Panc1 (cell line): ENCODE measurements around the gene PROS1. TPM values are rescaled to one million over a fixed set of nuclear protein-coding genes. Genes with fewer than 3 reads are reported as not detected.

Experiments
- ATAC-seq: fragments of 200-7000 bp; cut with Tn5 transposase; 2 replicates; pipeline ENCODE4 v1.9.1; 2020; ENCODE audit warnings: mild to moderate bottlenecking, moderate library complexity
- BruUV-seq: library from RNA; stranded (reverse); fragments of 400-500 nt; replicated peaks from 2 replicates; lab custom pipeline; 2021; lab: Mats Ljungman, UMichigan
- CTCF ChIA-PET: fragments of 300-600 bp; sonication (Branson Sonifier 250); formaldehyde crosslinking; loops from one replicate; lab custom pipeline; 2022; ENCODE audit warnings: antibody characterized with exemption; lab: Charles Lee
- POLR2A ChIA-PET: fragments of 300-600 bp; sonication (Branson Sonifier 250); formaldehyde crosslinking; loops from one replicate; lab custom pipeline; 2022; ENCODE audit warnings: antibody characterized with exemption; lab: Charles Lee
- DNase-seq: peaks from one replicate; pipeline ENCODE4 v3.0.0-alpha.2; 2010; ENCODE audit warnings: low read depth, low spot score
- H3K27ac ChIP-seq: 2 replicates; pipeline ENCODE4 v1.5.1; 2011; ENCODE audit warnings: mild to moderate bottlenecking, low read length, inconsistent platforms
- H3K27me3 ChIP-seq: fragments of 200-500 bp; sonication (Bioruptor generic); 2 replicates; pipeline ENCODE4 v1.6.0; 2014; ENCODE audit warnings: low read length, inconsistent platforms; ENCODE audit not compliant: control insufficient read depth, insufficient read depth
- H3K36me3 ChIP-seq: fragments of 200-500 bp; sonication (Bioruptor generic); 2 replicates; pipeline ENCODE4 v1.5.1; 2014; ENCODE audit warnings: inconsistent platforms, mild to moderate bottlenecking, low read length, moderate library complexity; ENCODE audit not compliant: control insufficient read depth, insufficient read depth
- H3K4me1 ChIP-seq: 2 replicates; pipeline ENCODE4 v1.5.1; 2011; ENCODE audit warnings: inconsistent platforms, mild to moderate bottlenecking, low read length, moderate library complexity; ENCODE audit not compliant: control insufficient read depth, insufficient read depth
- H3K4me3 ChIP-seq, 2 experiments: 2 replicates each; pipeline ENCODE4 v1.5.1; 2011 to 2012; ENCODE audit warnings: low read depth in 2 of 2, low read length in 2 of 2, mild to moderate bottlenecking in 2 of 2, inconsistent platforms in 1 of 2, moderate library complexity in 1 of 2
- H3K9me3 ChIP-seq: fragments of 200-500 bp; sonication (Bioruptor generic); 2 replicates; pipeline ENCODE4 v1.5.1; 2014; ENCODE audit warnings: low read depth, mild to moderate bottlenecking, inconsistent platforms, low read length, moderate library complexity; ENCODE audit not compliant: control insufficient read depth, insufficient read depth
- CTCF ChIP-seq: fragments of 450-650 bp; IDR thresholded peaks from 2 replicates; pipeline ENCODE4 v1.5.1; 2017; ENCODE audit warnings: mild to moderate bottlenecking
- POLR2AphosphoS5 ChIP-seq: IDR thresholded peaks from 2 replicates; pipeline ENCODE4 v1.6.1; 2012; ENCODE audit warnings: mild to moderate bottlenecking, low read depth, low read length, moderate library complexity
- REST ChIP-seq, 2 experiments: IDR thresholded peaks; 2 replicates each; pipeline ENCODE4 v1.6.1; 2011 to 2012; ENCODE audit warnings: low read depth in 2 of 2, control low read depth in 1 of 2, low read length in 1 of 2, mild to moderate bottlenecking in 1 of 2, moderate library complexity in 1 of 2; ENCODE audit not compliant: insufficient read depth in 1 of 2
- SIN3A ChIP-seq: IDR thresholded peaks from 2 replicates; pipeline ENCODE4 v1.6.1; 2012; ENCODE audit warnings: low read depth, mild to moderate bottlenecking, low read length, moderate library complexity, borderline replicate concordance; ENCODE audit not compliant: insufficient read depth
- TCF7L2 ChIP-seq: IDR thresholded peaks from 2 replicates; pipeline ENCODE4 v1.6.1; 2011; ENCODE audit warnings: mild to moderate bottlenecking, low read depth, low read length, inconsistent platforms
- in situ Hi-C: cut with HindIII; loops from 2 replicates; pipeline ENCODE4 v1.10.0; 2016; ENCODE audit warnings: low sequenced_read_pairs, low pct_unique_long_range_greater_than_20kb
- intact Hi-C: fragments of 100-400 bp; cut with micrococcal nuclease; formaldehyde crosslinking; loops from one replicate; pipeline ENCODE4 v1.10.0; 2022; ENCODE audit not compliant: unreplicated experiment
- total RNA-seq: library from RNA; stranded (reverse); gene quantifications from one replicate; pipeline ENCODE4 v1.2.1, GENCODE V29; 2021; ENCODE audit not compliant: unreplicated experiment

PROS1 gene
- total RNA-seq, 1 experiment from 2014 or later: 16.8 TPM

GRCh38 chr3:93992207-93992606 lies 18.5 kb upstream of the PROS1 start:
- Histone ChIP-seq H3K27ac (no peak overlapping the region), H3K27me3 (no peaks in the 10 kb centered on the region), H3K36me3 (no peaks in the 10 kb centered on the region), H3K4me3 (no peak overlapping the region), H3K4me1 (no peaks in the 10 kb centered on the region), H3K9me3 (no peaks in the 10 kb centered on the region)
- in situ Hi-C loops: no loop called here
- POLR2A ChIA-PET: no interaction called here
- CTCF ChIA-PET: no interaction called here
- no peak for DNase-seq
- TF ChIP-seq REST (IDR thresholded peaks at IDR 0.05; ENCODE audit: insufficient read depth in 1 of 2, low read depth in 2 of 2, low read length in 1 of 2) (no peak), POLR2AphosphoS5 (no peak), SIN3A (no peak), CTCF (no peak), TCF7L2 (no peak)
- BruUV-seq: no TSS peak
- intact Hi-C loops: no loop called here
- ATAC-seq: no peak

GRCh38 chr3:93991631-93992030 lies 17.9 kb upstream of the PROS1 start:
- no peaks in the 10 kb centered on the region for H3K4me1 ChIP-seq
- H3K27ac ChIP-seq: no peak overlapping the region
- intact Hi-C loops (no loop called here), in situ Hi-C loops (no loop called here)
- TF ChIP-seq TCF7L2 (no peak), POLR2AphosphoS5 (no peak), SIN3A (no peak), CTCF (no peak), REST (IDR thresholded peaks at IDR 0.05; ENCODE audit: insufficient read depth in 1 of 2, low read depth in 2 of 2, low read length in 1 of 2) (no peak)
- no peak for DNase-seq
- no TSS peak for BruUV-seq
- ChIA-PET POLR2A (no interaction called here), CTCF (no interaction called here)
- H3K27me3 ChIP-seq: no peaks in the 10 kb centered on the region
- ATAC-seq: no peak
- no peaks in the 10 kb centered on the region for H3K9me3 ChIP-seq
- no peaks in the 10 kb centered on the region for H3K36me3 ChIP-seq
- H3K4me3 ChIP-seq: no peak overlapping the region
